HG02759 (cell line): ENCODE measurements around the gene PSMA6.
"Not testable (repeated sequence)": the region's sequence is repeated elsewhere in the genome, so short reads cannot be mapped to it uniquely, and the experiment has no call there.

ENCODE experiments used
- ATAC-seq: cut with Tn5 transposase; IDR thresholded peaks from one replicate; pipeline ENCODE4 v1.9.1; 2021; ENCODE audit warnings: mild to moderate bottlenecking, moderate library complexity; ENCODE audit not compliant: unreplicated experiment

The PSMA6 gene

DNA sequence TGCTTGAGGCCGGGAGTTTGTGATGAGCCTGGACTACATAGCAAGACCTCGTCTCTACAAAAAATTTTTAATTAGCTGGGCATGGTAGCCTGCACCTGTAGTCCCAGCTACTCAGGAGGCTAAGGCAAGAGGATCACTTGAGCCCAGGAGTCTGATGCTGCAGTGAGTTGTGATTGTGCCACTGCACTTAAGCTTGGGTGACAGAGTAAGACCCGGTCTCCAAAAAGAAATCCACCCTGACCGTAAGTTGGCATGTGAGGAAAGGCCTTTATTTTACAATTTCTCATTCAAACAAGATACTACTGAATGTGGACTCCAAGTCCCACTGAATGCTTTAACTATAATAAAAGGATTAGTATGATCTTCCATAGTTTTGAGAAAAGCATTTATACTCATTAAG lies 27.3 kb downstream of the PSMA6 start:
- ATAC-seq = no peak

DNA sequence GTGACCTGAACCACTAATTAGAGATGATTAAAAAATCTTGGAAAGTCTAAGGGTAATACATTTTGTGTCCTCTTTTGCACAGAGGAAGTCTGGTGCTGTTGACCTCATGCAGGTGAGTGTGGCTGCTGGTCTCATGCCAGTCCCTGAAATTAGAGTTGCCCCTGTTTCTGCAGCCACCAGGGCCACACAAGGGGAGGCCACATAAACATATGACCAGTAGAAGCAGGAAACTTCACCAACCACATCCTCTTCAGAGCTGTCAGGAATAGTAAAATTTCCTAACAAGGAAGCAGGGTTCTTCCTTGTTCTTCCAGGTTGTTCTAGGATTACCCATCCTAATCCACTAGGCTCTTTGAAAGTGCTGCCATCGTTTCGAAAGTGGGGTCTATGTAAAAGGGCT lies 28.3 kb downstream of the PSMA6 start:
- ATAC-seq = no peak

DNA sequence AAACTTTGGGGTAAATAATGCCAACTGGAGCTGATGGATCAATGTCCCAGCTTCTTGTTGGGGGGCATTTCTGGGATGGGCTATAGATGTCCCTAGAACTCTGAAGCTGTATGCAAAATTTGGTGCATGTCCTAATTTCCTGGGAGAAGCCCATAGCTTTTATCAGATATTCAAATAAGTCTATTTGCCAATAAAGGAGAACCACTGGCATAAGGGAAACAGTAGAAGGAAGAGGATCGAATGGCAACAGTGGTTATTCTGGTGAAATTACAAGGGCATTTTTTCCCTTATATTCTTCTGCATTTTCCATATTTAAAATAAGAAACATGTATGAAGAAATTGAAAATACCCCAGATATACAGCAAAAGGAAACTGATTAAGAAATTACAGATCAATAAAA lies 34.2 kb downstream of the PSMA6 start:
- no peak for ATAC-seq

DNA sequence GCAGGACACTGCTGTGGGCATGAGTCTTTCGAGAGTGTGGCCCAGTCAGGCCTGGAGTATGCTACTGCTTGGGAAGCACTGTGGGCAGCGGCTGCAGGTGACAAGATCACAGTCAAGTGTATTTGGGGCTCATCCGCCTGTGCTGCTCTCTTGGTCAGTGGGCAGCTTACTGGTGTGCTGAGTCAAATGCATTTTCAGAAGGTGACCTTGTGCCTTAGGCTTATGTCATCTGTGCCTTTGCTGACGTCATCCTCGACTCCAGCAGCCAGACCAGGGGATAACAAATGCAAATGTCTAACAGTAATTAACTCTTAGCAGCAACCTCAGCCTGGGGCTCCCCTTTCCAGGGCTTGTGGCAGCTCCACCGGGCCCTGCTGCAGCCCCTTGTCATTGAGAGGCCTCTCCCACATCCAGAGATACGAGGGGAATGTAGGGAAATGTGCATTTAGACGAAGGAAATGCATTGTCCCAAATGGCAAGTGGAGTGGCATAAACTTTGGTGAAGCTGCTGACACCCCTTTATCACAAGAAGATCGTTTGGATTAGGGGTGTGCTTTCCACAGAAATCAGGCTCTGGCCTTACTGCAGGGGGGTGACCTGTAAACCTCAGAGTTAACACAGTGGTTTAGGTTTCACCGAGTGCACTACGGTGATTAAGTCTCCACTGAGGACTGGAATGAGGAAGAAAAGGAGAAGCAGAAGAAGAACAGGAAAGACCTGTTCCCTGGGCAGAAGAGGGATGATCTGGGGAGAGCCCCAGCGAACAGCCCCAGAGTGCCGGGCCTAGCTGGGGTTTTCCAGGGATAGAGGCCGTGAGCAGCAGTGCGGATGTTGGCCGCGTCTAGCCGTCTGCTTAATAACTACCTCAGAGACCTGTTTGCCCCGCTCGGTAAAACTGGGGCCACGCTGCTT lies 39.7 kb downstream of the PSMA6 start:
- peak; percentile 59 for ATAC-seq

- no peak for ATAC-seq
Measured at GRCh38 chr14:35332517-35333263, 40.5 kb downstream of the PSMA6 start.

DNA sequence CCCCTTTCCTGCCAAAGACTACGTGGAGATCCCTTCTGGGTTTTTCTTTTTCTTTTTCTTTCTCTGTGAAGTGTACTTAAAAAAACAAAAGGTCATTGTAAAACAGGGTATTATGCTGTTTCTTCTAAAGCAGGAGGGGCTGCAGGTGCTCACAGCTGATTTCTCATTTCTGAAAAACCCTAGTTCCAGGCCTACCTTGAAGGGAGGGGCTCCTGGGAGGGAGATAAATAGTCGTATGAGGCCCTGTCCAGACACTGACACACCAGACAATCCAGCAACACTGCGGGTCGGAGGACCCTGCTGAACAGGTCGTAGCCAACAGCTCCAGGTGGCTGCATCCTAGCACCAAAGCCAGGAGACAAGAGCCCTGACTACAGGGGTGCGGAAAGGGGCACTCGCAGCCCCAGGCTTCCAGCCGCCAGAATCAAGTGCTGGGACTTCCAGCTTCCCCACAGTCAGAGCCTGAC lies 41.1 kb downstream of the PSMA6 start:
- ATAC-seq = no peak

DNA sequence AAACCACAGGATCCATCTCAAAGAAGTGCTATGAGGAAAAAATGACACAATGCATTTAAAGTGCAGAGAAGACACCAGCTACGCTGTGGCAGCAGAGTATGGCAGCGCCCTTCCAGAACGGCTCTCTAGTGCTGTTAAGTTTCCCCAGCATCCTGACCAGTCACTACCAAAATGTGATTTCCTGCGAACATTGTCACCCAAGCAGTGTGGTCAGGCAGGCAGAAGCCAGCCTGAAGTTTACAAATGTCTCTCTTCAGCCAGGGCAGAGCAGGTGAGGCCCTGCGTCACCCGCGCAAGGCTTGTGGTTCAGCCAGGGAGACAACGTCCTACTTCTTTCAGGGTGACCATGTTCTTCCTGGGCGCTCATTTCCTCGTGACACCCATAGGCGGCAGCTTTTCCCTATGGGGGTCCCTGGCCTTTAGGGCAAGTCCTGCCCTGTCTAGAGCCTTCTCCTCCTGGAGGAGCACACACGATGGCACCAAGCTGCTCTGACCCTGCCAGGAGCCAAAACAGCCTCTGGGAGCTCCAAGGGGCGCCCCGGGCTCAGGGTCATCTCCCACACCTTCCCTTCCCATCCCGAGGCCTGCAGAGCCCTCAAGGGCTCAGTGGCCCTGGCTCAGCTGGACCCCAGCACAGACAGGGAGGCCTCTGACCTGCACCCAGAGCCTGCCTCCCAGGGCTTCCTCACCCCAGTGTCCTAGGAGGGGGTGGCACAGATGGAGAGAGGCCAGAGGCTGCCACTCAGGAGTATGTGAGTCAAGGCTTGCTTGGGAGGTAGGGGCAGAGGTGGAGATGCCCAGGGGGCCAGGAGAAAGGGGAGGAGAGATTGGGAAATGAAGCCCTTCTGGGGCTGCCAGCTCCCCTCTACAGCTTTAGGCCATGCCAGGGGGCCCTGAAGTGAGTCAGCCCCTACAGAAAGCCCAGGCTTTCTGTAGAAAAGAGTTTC lies 41.9 kb downstream of the PSMA6 start:
- ATAC-seq = no peak

DNA sequence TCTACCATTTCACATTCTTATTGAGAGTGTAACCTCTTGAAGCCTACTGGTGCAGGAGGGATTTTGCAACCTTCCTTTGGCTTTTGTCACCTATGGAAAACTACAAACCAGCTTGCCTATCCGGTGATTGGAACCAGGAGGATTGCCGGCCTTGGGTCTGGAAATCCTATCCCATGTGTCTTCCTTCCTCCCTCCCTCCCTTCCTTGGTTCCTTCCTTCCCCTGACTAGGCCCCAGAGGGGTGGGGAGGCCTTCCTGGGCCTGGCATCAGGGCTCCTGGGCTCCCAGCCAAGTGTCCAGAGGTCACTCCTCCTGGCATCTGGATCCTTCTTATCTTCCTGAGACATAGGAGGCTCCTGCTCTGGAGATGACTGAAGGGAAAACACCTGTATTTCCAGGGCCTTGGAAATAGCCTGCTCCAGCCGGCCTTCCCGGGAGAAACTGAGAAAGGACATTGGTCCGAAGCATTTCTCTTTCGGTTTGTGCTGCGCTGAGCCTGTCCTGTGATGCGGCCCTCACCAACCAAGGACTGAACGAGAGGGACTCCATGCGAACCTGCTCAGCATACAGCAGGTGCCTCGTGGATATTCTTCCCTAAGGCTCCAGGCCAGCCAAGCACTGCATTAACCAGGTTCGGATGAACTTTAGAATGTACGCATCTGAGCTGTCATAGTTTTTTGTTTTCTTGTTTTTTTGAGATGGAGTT lies 43.4 kb downstream of the PSMA6 start:
- no peak for ATAC-seq

DNA sequence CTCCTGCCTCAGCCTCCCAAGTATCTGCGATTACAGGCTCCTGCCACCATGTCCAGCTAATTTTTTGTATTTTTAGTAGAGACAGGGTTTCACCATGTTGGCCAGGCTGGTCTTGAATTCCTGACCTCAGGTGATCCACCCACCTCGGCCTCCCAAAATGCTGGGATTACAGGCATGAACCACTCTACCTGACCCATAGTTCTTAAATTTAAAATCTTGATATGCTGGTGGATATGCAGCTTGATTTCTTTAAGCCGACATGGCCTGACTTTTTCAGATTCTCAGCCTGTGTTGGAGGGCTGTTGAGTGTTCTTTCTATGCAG lies 44.0 kb downstream of the PSMA6 start:
- not testable (repeated sequence) for ATAC-seq

DNA sequence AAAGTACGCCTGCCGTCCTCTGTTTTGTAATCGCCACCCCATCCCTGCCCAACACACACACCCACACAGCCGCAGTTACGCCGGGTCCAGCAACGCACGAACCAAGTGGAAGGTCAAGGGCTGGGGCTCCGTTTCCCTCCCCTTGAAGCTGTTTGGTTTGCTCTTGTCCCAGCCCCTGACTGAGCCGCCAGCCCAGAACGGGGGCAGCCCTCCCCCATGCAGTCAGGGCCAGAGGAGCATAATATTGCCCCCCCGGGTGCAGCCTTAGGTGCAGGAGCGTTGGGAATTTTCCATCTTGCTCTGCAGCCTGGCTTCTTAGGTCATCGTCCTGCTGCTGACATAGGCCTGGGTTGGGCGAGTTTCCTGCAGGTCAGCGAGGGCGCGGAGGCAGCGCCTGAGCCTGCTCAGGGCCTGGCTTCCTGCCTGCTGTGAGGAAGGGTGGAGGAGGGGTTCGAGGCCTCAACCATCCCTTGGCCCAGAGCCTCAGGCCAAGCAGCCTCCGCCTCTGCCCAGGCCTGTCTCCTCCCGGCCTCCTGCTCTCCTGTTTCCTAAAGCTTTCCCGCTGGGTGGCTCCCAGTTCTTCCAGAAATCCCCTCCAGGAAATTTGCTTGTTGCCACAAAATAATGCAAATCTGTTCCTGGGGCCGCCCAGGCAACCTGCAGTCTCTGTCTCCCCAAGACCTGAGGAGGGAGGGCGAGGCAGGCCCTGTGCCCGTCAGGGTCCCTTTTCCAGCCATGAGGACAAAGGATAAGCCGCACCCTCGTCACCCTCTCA lies 44.5 kb downstream of the PSMA6 start:
- ATAC-seq = no peak

DNA sequence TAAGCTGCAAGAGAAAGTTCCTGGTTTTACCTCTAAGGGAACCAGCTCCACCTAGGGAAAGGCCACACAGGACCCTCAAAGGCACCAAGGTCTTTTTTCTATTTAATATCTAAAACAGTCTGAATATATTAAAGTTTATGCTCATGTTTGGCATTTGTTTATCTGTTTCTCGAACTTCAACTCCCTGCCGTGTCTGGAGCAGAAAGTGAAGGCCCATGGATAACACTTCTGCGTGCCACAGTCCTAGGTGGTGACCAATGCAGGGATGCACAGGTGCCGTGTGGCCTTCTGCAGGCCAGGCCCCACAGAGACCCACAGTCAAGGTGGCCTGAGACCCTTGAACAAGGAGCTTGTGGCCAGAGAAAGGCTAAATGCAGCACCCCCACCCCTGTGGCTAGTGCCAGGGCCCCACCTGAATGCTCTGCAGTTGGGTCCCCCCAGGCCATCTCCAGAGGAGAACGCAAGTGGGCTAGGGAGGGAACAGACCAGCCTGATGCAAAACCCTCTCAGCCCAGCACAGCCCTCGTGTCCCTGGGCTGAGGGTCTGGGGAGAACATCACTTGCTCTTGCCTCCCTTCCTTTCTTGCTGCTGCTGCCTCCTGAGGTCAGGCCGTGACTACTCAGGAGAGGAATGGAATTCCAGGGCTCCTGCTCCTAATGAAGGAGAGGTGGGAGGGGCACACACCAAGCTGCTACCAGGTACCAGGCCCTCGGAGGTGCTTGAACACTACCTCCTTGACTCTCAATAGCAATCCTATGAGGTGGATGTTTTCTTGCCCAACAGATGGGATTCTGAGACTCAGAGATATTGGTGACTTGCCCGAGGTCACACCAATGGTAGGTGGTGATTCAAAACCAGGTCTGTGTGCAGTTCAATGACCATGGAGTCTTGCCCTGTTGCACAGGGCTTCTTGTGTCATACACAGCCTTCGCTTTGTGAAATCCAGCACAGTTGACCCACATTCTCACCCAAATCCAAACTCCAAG lies 45.4 kb downstream of the PSMA6 start:
- no peak for ATAC-seq

GRCh38 chr14:35338731-35339405 lies 46.7 kb downstream of the PSMA6 start:
- ATAC-seq = no peak

DNA sequence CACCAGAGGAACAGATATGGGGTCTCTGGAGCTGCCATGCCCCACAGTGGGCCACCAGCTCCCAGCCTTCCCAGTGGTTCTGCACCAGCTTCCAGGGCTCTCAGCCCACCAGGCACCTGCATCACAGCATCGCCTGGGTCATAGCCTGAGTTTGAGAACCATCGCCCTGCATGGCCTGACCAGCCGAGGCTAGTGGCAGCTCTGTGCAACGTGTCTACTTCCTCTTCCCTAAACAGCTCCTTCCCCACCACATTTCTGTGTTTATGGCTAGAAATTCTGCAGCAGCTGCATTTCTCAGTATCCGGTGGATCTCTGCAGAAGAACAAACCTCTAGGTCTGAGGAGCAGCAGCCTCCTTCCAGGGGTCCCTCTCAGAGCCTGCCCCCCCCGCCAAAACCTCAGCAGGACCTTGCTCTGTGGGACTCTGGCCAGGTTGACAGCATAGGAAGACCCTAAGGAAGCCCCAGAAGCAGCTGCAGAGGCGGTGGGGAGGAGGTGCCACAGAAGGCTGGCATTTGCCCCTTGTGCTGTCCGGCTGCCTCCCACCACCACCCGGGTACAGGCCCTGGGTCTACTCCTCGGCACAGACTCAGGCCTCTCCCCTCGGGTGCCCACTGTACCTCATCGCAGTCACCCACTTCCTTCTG lies 47.7 kb downstream of the PSMA6 start:
- no peak for ATAC-seq

DNA sequence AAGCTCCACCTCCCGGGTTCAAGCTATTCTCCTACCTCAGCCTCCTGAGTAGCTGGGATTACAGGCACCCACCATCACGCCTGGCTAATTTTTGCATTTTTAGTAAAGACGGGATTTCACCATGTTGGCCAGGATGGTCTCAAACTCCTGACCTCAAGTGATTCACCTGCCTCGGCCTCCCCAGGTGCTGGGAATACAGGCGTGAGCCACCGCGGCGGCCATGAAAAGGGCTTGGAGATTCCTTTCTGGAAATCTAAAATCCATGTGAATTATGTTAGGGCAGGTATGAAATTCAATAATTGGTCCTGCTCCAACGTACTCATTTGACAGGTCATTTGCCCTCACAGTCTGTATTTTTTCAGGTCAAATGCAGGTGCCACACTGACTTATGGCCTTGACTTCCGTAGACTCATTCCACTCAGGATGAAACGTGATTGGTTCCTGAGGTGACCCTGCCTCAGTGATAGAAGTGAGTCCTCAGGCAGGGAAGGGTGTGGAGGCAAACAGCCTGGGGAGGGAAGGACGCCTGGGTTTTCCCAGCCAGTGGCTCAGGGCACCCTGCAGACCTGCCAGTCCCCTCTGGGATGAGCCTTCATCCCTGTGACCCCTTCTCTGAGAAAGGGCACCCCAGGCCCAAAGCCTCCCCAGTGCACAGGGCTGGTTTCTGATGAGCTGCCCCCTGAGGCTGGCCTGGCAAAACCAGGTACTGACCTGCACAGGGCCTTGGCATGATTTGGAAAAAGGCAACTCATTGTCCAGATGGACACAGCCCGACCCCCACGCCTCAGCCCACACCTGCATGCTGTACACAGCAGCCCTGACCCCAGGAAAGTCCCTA lies 48.7 kb downstream of the PSMA6 start:
- ATAC-seq = peak; percentile 11

DNA sequence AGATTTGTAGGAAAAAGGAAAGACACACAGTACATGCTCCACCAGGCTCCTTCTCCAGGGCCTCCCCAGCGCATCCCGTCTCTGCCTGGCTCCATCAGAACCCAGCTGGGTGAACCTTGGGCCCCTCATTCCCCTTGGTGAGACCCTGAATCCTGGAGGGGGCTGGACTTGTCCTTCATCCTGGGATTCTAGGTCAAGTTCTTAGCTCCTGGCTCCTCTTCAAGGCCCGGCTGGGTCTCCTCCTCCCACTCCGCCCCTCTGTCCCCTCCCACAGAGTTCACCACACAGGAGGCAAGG lies 49.2 kb downstream of the PSMA6 start:
- ATAC-seq = peak; percentile 8

- ATAC-seq = peak; percentile 61
Measured at GRCh38 chr14:35341751-35342488, 49.7 kb downstream of the PSMA6 start.
